Measurements from ENCODE around the gene PRLR.
"Not testable (repeated sequence)": the region's sequence is repeated elsewhere in the genome, so short reads cannot be mapped to it uniquely, and the experiment has no call there.

PRLR gene

DNA sequence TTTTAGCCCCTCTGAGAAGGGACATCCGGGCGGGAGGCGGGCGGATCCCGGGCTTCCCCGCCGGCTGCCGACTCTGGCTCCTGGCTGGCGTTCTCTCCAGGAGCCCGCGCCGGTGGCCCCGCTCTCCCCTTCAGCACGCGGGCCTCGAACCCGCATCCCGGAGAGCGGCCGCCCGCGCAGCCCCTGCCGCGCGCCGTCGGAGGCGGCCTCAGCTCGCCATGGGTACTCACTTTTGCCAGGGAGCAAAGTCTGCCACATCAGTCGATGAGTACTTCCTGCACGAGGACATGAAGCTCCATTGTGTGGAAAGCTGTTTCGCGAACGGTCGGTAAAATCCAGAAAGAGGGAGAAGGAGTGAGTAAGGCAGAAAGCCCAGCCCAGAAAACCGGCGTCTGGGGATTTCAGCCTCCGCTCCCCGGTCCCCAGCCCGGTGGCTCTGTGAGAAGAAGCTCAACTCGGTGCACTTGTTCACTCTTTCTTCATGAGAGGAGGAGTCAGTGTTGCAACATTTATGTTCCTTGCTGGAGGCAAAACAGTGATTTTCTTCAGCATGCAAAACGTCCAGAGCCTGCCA, at the start of gene PRLR:
Gene PRLR (minus strand): TSS at position 450 of the 574 bp plus-strand sequence. CDS start 140,867 bp downstream, outside the sequence.
- no peak for FAIRE-seq

DNA sequence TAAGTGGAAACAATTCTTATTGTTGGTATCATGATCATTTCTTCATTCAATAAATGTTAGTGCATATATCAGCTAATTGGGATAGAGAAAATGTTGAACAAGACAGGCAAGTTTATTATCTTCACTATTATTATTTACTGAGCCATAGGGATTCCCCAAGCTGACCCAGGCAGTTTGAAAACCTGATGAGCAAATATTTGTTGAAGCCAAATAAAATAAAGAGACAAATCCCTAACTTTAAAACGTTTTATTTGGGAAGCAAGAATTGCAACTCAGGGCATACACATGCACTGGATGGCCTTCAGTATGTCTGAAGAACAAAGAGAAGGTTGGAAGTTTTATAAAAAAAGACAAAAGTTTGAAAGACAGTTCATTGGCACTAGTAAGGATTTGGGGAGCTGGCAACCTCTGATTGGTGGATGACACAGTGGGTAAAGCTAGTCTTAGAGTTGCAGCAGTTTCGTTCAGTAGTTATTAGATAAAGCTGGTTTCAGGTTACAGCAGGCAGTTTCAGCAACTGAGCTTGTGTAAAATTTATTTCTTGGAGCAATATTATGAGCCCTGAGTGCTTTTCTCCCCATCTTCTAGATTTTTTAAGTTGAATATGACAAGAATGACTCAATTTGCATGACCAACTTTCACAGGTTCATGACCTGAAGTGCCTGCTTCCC, 44.7 kb upstream of the PRLR start:
- FAIRE-seq = no peak

DNA sequence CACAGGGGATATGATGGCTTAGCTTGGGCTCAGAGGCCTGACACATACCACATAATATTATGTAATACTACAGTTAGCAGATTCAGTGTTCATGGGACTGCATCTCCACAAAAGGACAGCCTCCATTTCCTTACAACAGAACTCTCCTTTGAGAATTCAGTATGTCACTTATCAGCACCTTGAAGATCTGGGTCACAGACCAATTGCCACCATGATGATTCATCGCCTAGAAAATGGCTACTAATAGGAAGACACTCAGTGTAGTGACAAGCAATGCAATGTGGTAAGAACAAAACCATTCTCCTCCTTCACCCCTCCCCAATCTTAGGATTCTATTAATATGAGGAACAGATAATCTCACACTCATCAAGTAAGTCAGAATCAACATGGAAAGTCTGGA, 38.7 kb upstream of the PRLR start:
- FAIRE-seq = no peak

DNA sequence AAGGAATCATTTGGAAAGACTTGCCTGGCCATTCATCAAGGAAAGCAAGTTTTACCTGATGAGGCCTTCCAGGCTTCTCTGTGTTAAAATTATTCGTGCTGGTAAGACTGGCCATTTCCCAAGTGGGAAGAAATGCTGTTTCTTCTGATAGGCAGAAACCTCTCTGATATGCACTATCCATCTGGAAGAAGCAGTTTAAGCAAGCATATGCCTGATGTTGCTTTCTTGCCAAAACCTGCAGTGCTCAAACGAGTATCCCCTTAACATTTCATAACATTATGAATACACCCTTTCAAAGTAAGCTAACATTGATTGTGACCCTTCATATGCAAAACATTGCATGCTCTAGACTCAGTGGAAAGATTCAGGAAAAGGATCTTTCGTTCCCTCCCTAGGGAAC, 36.0 kb upstream of the PRLR start:
- no peak for FAIRE-seq

DNA sequence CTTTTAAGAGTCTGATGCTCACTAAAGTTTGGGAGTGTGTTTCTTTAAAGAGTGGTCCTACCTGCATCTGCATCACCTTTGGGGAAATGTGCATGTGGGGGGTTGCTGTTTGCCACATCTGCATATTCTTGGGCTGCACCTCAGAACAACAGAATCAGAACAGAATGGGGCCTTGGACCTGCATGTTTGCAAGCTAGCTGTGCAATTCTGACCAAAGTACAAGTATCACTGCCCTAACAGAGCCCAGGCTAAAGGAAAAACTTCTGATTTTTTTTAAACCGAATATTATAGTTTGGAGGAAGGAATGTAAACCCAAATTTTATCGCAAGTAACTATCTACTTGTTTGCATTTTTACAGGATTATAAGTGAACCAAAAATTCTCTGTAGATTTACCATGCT, 34.2 kb upstream of the PRLR start:
- FAIRE-seq = no peak

DNA sequence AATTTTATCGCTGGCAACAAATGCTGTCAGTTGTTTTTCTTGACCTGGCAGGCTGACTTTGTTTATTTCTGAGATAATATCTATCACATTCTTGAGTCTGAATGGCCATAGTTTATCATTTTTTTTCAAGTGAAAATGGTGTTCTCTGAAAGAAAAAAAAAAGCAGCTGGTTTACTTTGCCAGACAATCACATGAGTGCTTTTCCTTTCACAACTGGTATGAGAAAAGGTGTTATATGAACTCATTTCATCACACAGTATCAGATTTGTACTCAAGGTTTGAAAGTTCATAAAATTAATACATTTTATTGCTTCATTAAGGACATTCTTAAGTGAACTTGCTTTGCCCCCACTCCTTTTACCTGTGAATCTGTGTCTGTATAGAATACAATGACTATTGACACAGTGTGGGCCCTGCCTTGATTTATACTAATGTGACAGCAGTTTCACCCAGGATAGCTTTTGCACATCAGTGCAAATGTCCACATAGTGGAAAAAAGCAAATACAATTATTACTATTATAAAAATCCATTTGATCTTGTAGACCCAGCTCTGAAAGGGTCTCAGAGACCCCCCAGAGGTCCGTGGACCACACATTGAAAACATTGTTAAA, 33.1 kb upstream of the PRLR start:
- FAIRE-seq = no peak

DNA sequence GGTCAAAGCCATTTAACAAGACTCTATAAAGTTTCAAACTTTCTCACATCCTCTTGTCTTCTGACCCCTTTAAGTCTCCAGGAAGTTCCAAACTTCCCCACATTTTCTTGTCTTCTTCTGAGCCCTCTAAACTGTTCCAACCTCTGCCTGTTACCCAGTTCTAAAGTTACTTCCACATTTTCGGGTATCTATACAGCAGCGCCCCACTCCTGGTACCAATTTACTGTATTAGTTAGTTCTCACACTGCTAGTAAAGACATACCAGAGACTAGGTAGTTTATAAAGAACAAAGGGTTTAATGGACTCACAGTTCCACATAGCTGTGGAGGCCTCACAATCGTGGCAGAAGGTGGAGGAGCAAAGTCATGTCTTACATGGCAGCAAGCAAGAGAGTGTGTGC, 23.3 kb upstream of the PRLR start:
- FAIRE-seq = no peak

DNA sequence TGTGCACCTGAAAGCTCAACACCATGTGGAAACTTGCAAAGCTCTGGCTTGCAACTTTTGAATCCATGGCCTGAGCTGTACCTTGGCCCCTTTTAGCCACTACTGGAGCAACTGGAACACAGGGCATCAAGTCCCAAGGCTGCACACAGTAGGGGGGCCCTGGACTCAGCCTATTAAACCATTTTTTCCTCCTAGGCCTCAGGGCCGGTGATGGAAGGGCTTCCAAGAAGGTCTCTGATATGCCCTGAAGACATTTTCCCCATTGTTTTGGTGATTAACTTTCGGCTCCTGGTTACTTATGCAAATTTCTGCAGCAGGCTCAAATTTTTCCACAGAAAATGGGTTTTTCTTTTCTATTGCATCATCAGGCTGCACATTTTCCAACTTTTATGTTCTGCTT, 22.7 kb upstream of the PRLR start:
- FAIRE-seq = no peak

DNA sequence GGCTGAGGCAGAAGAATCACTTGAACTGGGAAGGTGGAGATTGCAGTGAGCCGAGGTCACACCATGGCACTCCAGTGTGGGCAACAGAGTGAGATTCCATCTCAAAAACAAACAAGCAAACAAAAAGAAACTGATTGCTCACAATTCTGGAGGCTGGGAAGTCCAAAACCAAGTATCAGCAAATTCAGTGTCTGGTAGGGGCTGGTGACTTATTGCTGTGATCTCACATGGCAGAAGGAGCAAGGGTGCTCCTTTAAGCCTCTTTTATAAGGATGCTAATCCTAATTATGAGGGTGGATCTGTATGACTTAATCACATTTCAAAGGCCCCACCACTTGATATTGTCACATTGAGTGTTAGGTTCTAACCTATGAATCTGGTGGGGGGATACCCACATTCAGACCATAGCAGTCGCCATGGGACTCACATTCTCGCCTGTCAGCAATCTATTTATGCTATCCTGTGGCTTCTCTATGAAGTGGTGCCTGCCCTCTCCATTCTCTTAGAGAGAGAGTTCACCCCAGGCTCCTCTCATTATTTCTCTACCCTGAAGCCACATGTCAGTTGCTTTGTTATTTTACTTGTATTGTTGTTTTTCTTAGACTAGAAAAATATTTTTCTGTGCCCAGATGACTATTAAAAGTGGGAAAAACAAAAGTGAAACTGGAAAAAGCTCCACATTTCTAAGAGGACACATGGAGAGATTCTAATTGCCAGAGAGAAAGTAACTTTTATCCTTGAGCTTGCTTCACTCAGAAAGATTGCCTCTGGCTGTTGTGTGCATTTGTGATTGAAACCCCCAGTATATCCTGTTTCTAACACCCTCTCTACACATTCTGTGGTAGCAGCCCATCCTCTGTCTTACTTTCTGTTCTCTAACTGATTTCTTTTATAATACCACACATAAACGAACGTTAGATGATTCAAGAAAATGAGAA, 18.8 kb upstream of the PRLR start:
- FAIRE-seq = no peak

DNA sequence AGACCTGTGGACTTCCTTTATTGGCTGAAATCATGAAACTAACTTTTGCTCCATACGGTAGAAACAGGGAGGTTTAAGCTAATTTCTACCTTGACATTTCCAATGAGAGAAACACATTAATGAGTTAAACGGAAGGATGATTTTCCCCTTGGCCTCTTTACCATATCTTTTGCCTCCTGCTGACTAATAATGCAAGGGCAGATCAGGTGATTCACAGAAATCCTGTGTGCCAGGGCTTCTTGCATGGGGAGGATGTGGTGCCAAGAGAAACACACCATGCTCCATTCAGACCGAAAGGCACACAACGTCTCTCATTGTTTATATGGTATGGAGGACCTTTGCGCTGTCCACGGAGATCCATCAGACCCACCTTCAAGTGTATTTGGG, 17.4 kb upstream of the PRLR start:
- FAIRE-seq = no peak

DNA sequence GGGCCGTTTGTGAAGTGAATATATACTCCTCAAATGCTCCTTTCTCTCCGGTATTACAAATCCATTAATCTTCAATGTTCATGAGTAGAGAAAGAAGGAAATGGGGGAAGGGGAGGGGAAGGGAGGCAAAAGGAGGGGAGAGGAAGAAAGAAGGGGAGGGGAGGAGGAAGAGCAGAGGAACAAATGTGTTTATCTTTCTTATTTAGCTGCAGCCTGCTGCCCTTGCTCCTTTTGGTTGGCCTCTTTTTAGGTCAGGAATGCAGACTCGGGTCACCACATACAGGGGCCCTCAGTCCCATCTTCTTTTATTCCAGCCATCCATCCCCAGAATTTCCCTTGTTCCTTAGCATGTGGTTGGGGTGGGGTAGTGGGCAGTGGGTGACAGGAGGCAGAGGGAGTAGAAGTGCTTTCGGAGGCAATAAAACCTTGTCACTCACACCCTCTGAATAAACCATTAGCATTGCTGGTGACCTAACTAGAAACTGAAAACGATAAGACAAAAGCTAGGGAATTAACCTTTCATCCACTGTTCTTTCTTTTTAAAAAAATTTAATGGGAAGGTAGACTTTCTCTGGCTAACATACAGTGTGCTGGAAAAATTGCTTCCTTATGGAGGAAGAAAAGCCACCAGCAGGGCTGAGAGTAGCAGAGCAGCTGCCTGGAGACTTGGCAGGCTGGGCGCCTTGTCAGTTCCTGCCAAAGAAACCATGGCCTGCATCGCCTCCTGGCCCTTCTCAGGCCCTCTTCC, 16.8 kb upstream of the PRLR start:
- FAIRE-seq = no peak

DNA sequence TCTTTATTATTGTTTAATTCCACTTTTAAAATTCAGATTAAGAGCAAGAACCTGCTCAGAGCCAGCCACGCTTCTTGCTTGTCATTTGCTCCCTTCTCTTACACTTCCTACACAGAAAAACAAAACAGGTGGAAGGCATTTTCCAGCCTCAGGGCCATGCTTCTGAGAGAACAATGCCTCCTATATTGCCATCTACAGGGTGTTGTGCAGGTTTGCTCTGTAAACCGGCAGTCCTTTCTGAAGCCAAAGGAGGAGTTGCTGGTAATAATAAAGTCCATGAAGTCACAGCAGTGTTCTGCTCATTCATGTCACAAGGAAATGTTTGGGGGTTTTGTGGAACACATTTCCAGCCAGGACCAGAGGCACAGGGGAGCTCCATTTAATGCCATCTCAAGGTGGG, 16.1 kb upstream of the PRLR start:
- FAIRE-seq = no peak

DNA sequence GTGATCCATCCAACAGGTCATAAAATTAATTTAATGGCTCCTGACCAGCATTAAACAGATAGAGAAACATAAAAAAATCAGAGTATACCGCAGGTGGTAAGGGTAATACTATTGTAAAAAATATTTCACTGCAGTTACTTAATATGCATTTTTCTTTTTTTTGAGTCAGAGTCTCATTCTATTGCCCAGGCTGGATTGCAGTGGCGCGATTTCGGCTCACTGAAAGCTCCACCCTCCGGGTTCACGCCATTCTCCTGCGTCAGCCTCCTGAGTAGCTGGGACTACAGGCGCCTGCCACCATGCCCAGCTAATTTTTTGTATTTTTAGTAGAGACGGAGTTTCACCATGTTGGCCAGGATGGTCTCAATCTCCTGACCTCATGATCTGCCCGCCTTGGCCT, 15.1 kb upstream of the PRLR start:
- FAIRE-seq = not testable (repeated sequence)

DNA sequence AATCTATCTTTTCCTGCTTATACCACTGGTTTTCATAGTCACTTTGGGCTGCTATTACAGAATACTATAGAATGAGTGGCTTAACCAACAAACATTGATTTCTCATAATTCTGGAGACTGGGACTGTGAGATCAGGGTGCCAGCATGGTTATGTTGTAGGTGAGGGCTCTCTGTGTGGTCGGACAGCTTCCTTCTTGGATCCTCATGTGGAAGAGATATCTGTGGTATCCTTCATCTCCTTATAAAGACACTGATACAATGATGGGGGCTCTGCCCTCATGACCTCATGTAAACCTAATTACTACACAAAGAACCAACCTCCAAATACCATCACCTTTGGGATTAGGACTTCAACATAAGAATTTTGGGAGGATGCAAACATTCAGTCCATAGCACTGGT, 13.9 kb upstream of the PRLR start:
- FAIRE-seq = no peak

DNA sequence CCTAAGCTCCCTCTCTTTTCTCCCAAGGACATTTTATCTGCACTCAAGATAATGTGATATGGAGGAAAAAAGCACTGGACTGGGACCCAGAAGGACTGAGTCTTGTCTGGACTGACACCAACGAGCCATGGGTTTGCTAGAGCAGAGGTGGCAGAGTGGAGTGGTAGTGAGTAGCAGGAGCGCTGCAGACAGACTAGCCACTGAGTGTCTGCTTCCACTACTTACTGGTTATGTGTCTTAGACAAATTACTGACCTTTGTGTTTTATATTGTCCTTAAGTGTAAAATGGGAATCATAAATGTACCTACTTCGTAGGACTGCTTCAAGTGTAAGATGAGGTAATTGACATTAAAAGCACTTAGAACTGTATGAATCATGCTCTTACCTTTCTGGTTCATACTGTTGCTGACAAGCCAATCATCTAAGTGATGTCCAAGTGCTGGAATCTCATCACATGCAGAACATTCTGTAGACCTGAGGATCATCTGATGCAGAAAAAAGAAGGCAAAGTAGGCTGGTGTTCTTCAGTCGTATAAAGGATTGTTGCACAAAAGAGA, 12.5 kb upstream of the PRLR start:
- no peak for FAIRE-seq

DNA sequence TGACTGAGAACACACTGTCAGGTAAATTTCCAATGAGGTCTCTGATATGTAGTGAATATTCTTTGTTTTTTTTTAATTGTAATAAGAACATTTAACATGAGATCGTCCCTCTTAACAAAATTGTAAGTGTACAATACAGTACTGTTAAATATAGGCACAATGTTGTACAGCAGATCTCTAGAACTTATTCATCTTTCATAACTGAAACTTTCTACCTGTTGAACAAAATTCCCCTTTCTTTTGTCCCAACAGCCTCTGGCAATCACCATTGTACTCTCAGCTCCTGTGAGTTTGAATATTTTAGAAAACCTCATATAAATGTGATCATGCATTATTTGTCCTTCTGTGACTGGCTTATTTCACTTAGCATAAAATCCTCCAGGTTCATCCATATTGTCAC, 10.6 kb upstream of the PRLR start:
- FAIRE-seq = no peak

DNA sequence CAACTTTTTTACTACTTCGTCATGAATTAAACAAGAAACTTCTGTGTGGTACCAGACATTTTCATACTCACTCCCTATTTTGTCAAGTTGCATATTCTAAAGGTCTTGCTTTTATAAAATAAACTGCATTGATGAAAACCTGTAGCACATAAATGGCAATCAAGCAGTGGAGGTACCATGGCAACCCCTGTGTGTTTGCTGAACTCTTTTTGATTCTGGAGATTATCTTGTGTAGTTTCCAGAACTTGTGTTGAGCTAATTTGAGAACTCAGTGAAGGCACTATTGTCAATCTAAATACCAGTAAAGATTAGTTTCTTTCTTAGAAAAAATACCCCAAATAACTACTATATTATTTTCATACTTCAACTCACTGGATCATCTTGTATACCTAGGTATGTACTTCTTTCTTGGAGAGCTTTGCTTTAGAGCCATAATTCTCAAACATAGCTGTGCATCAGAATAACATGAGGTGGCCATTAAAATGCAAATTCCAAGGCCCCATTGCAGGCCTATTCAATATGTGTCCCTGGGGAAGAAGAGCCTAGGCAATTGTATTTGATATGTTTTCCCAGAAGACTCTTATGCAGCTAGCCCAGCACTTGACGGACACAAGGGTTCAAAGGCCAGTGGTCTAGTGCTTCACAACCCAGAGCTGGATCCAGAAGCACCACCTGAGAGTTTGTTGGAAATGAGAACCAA, 9.8 kb upstream of the PRLR start:
- peak; percentile 45 for FAIRE-seq

DNA sequence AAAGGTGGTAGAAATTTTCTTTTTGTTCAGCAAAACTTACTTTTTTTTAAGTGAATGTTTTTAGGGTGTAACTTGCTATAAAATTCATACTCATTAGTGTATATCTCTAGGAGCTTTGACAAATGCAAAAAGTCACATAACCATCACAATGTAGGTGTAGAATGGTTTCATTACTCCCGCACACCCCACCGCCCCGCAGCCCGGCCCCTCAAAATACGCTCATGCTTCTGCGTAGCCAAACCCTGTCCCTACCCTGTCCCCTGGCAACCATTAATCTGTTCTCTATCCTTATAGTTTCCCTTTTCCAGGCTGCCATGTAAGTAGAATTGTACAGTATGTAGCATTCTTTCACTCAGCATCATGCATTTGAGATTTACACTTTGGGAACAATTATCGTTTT, 9.2 kb upstream of the PRLR start:
- no peak for FAIRE-seq

DNA sequence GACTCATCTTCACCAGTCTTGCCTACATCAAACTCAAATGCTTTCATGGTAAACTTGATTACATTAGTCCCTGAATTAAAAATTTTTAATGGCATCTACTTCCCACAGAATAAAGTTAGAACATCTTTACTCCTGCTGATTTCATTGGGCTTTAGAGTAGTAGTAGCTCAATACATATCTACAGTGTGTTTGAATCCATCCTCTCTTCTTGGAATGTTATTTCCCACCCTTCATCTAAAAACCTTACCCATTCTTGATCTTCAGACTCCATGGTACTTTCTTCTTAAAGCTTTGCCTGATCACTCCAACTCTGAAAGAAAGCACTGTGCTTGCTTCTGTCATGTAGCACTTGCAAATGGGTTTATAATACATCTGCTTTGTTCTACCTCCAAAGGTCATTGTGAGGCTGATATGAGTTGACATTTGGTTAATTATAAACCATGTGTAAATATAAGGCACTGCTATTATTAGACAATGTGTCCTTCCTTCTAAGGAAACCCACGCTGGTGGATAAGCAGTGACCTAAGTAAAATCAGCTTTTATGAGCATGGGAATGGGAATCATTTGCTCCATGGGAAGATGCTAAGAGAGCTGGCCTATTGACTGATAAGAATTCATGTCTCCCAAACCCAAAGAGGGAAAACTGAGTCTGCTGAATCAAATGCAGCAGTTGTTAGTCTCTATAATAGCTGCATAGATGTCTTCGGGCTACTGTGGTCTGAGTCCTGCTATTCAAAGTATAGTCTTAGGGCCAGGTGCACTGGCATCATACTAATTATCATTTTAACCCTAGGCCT, 7.5 kb upstream of the PRLR start:
- FAIRE-seq = peak; percentile 99

DNA sequence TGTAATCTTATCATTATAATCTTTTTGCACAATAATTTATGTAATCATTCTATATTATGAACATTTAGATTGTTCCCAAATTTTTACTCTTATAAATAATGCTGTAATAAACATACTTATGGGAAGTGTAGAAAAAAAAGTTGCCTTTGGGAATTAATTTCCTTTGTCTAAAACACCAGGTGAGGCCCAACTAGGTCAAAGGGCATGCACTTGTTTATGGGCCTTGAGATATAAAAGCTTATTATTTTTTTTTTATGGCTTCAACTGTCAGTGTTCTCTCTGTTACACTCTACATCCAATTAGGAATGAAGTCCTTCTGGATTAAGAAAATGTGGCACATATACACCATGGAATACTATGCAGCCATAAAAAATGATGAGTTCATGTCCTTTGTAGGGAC, 6.5 kb upstream of the PRLR start:
- no peak for FAIRE-seq

DNA sequence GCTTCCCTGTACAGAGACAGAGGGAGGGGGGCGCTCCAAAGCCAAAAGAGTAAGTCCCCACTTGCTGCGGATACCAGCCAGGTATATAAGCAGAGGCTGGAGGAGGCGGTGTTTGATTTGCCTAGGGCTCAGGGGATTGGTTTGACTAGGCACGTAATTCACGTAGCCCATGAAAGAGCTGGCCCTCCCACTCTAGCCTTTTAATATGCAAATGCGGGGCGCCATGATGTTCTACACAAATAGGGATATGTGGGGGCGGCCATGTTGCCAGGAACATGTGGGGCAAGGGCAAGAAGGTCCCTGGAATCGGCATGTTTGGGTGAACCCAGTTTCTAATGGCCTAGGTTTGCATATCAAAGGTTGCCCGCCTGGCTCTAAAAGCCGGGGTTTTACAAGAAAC, 3.3 kb upstream of the PRLR start:
- no peak for FAIRE-seq

All from islet of Langerhans (tissue), 1 donor.